ENCODE data around the gene RPS16.
A peak's percentile ranks its signal among the peaks of the same experiment; 100 is the strongest.
"Not testable (repeated sequence)": the region's sequence is repeated elsewhere in the genome, so short reads cannot be mapped to it uniquely, and the experiment has no call there.

RPS16 gene

GRCh38 chr19:39435499-39436349 lies at the start of gene RPS16:
TSS of gene RPS16 (minus strand) at chr19:39435949. CDS start at chr19:39435895, 54 bp downstream.
- peak within 1 kb of the TSS; percentile 91 for H3K27ac ChIP-seq (ENCODE audit: low read depth, low read length)

GRCh38 chr19:39483141-39483540 lies 47.4 kb upstream of the RPS16 start:
- Histone ChIP-seq H3K36me3 (ENCODE audit: control insufficient read depth, insufficient read depth, low read length) (peaks cover 46% of the 10 kb centered on the region), H3K9ac (ENCODE audit: low read depth, low read length) (no peak overlapping the region), H3K4me3 (ENCODE audit: low read depth, low read length) (no peak overlapping the region), H3K27me3 (ENCODE audit: control insufficient read depth, insufficient read depth, low read length) (no peaks in the 10 kb centered on the region), H3K27ac (ENCODE audit: low read depth, low read length) (no peak overlapping the region), H3K4me1 (ENCODE audit: control insufficient read depth, insufficient read depth, low read length) (peaks cover 6% of the 10 kb centered on the region; the same call in 1 of the 2 replicates), H3K9me3 (ENCODE audit: control insufficient read depth, insufficient read depth, low read length) (no peaks in the 10 kb centered on the region)

More at GRCh38 chr19:39435499-39436349, at the start of gene RPS16:
- H3K9ac ChIP-seq (ENCODE audit: low read depth, low read length) = peak within 1 kb of the TSS; percentile 98
- H3K36me3 ChIP-seq (ENCODE audit: control insufficient read depth, insufficient read depth, low read length) = peaks cover 34% of the 10 kb centered on the region
- no peaks in the 10 kb centered on the region for H3K9me3 ChIP-seq (ENCODE audit: control insufficient read depth, insufficient read depth, low read length)
- H3K27me3 ChIP-seq (ENCODE audit: control insufficient read depth, insufficient read depth, low read length) = no peaks in the 10 kb centered on the region
- H3K4me3 ChIP-seq (ENCODE audit: low read depth, low read length) = peak within 1 kb of the TSS; percentile 98
- H3K4me1 ChIP-seq (ENCODE audit: control insufficient read depth, insufficient read depth, low read length) = peaks cover 15% of the 10 kb centered on the region

- peak overlapping the region; percentile 97 for H3K9ac ChIP-seq (ENCODE audit: low read depth, low read length)
- H3K27ac ChIP-seq (ENCODE audit: low read depth, low read length) = peak overlapping the region; percentile 94
- peak overlapping the region; percentile 90 for H3K4me3 ChIP-seq (ENCODE audit: low read depth, low read length)
- H3K4me1 ChIP-seq (ENCODE audit: control insufficient read depth, insufficient read depth, low read length) = peaks cover 6% of the 10 kb centered on the region; the same call in 1 of the 2 replicates
- peaks cover 38% of the 10 kb centered on the region for H3K36me3 ChIP-seq (ENCODE audit: control insufficient read depth, insufficient read depth, low read length)
- no peaks in the 10 kb centered on the region for H3K9me3 ChIP-seq (ENCODE audit: control insufficient read depth, insufficient read depth, low read length)
- no peaks in the 10 kb centered on the region for H3K27me3 ChIP-seq (ENCODE audit: control insufficient read depth, insufficient read depth, low read length)
These were observed 45.9 kb upstream of the RPS16 start for GRCh38 chr19:39481676-39482075.

GRCh38 chr19:39481229-39481545 lies 45.4 kb upstream of the RPS16 start:
- Histone ChIP-seq H3K9me3 (ENCODE audit: control insufficient read depth, insufficient read depth, low read length) (no peaks in the 10 kb centered on the region), H3K27me3 (ENCODE audit: control insufficient read depth, insufficient read depth, low read length) (no peaks in the 10 kb centered on the region), H3K36me3 (ENCODE audit: control insufficient read depth, insufficient read depth, low read length) (peaks cover 38% of the 10 kb centered on the region), H3K9ac (ENCODE audit: low read depth, low read length) (peak overlapping the region; percentile 97), H3K4me3 (ENCODE audit: low read depth, low read length) (peak overlapping the region; percentile 90), H3K27ac (ENCODE audit: low read depth, low read length) (peak overlapping the region; percentile 94), H3K4me1 (ENCODE audit: control insufficient read depth, insufficient read depth, low read length) (peaks cover 6% of the 10 kb centered on the region; the same call in 1 of the 2 replicates)

GRCh38 chr19:39480337-39481228 lies 44.8 kb upstream of the RPS16 start, which contains the start of gene TIMM50:
TSS of gene TIMM50 (plus strand) at chr19:39480838. CDS start at chr19:39480854, 16 bp downstream.
- H3K9me3 ChIP-seq (ENCODE audit: control insufficient read depth, insufficient read depth, low read length) = no peaks in the 10 kb centered on the region
- H3K27me3 ChIP-seq (ENCODE audit: control insufficient read depth, insufficient read depth, low read length) = no peaks in the 10 kb centered on the region
- H3K9ac ChIP-seq (ENCODE audit: low read depth, low read length) = peak within 1 kb of the TSS; percentile 97
- peak within 1 kb of the TSS; percentile 94 for H3K27ac ChIP-seq (ENCODE audit: low read depth, low read length)
- H3K4me1 ChIP-seq (ENCODE audit: control insufficient read depth, insufficient read depth, low read length) = peaks cover 6% of the 10 kb centered on the region; the same call in 1 of the 2 replicates
- H3K36me3 ChIP-seq (ENCODE audit: control insufficient read depth, insufficient read depth, low read length) = peaks cover 38% of the 10 kb centered on the region
- H3K4me3 ChIP-seq (ENCODE audit: low read depth, low read length) = peak within 1 kb of the TSS; percentile 90

GRCh38 chr19:39479916-39480315 lies 44.2 kb upstream of the RPS16 start:
- peaks cover 6% of the 10 kb centered on the region; the same call in 1 of the 2 replicates for H3K4me1 ChIP-seq (ENCODE audit: control insufficient read depth, insufficient read depth, low read length)
- H3K9me3 ChIP-seq (ENCODE audit: control insufficient read depth, insufficient read depth, low read length) = no peaks in the 10 kb centered on the region
- H3K4me3 ChIP-seq (ENCODE audit: low read depth, low read length) = peak overlapping the region; percentile 90
- peak overlapping the region; percentile 94 for H3K27ac ChIP-seq (ENCODE audit: low read depth, low read length)
- H3K36me3 ChIP-seq (ENCODE audit: control insufficient read depth, insufficient read depth, low read length) = peaks cover 34% of the 10 kb centered on the region
- H3K27me3 ChIP-seq (ENCODE audit: control insufficient read depth, insufficient read depth, low read length) = no peaks in the 10 kb centered on the region
- no peak overlapping the region for H3K9ac ChIP-seq (ENCODE audit: low read depth, low read length)

GRCh38 chr19:39479319-39479801 lies 43.6 kb upstream of the RPS16 start:
- not testable (repeated sequence) for H3K4me3 ChIP-seq (ENCODE audit: low read depth, low read length); H3K4me1 ChIP-seq (ENCODE audit: control insufficient read depth, insufficient read depth, low read length); H3K9ac ChIP-seq (ENCODE audit: low read depth, low read length); H3K27ac ChIP-seq (ENCODE audit: low read depth, low read length); H3K27me3 ChIP-seq (ENCODE audit: control insufficient read depth, insufficient read depth, low read length); H3K9me3 ChIP-seq (ENCODE audit: control insufficient read depth, insufficient read depth, low read length)
- H3K36me3 ChIP-seq (ENCODE audit: control insufficient read depth, insufficient read depth, low read length) = peaks cover 36% of the 10 kb centered on the region

- Histone ChIP-seq H3K9me3 (ENCODE audit: control insufficient read depth, insufficient read depth, low read length) (no peaks in the 10 kb centered on the region), H3K4me1 (ENCODE audit: control insufficient read depth, insufficient read depth, low read length) (peaks cover 6% of the 10 kb centered on the region; the same call in 1 of the 2 replicates), H3K36me3 (ENCODE audit: control insufficient read depth, insufficient read depth, low read length) (peaks cover 55% of the 10 kb centered on the region), H3K4me3 (ENCODE audit: low read depth, low read length) (no peak overlapping the region), H3K9ac (ENCODE audit: low read depth, low read length) (no peak overlapping the region), H3K27me3 (ENCODE audit: control insufficient read depth, insufficient read depth, low read length) (no peaks in the 10 kb centered on the region), H3K27ac (ENCODE audit: low read depth, low read length) (no peak overlapping the region)
These were observed 40.0 kb upstream of the RPS16 start for GRCh38 chr19:39475748-39476147.

- Histone ChIP-seq H3K27ac (ENCODE audit: low read depth, low read length) (no peak overlapping the region), H3K9me3 (ENCODE audit: control insufficient read depth, insufficient read depth, low read length) (no peaks in the 10 kb centered on the region), H3K9ac (ENCODE audit: low read depth, low read length) (no peak overlapping the region), H3K27me3 (ENCODE audit: control insufficient read depth, insufficient read depth, low read length) (no peaks in the 10 kb centered on the region), H3K36me3 (ENCODE audit: control insufficient read depth, insufficient read depth, low read length) (peaks cover 70% of the 10 kb centered on the region), H3K4me3 (ENCODE audit: low read depth, low read length) (no peak overlapping the region), H3K4me1 (ENCODE audit: control insufficient read depth, insufficient read depth, low read length) (no peaks in the 10 kb centered on the region)
These were observed 38.4 kb upstream of the RPS16 start for GRCh38 chr19:39474139-39474620.

- no peaks in the 10 kb centered on the region for H3K9me3 ChIP-seq (ENCODE audit: control insufficient read depth, insufficient read depth, low read length)
- no peaks in the 10 kb centered on the region for H3K27me3 ChIP-seq (ENCODE audit: control insufficient read depth, insufficient read depth, low read length)
- H3K27ac ChIP-seq (ENCODE audit: low read depth, low read length) = no peak overlapping the region
- H3K4me3 ChIP-seq (ENCODE audit: low read depth, low read length) = no peak overlapping the region
- H3K9ac ChIP-seq (ENCODE audit: low read depth, low read length) = no peak overlapping the region
- H3K36me3 ChIP-seq (ENCODE audit: control insufficient read depth, insufficient read depth, low read length) = peaks cover 77% of the 10 kb centered on the region
- H3K4me1 ChIP-seq (ENCODE audit: control insufficient read depth, insufficient read depth, low read length) = no peaks in the 10 kb centered on the region
These were observed 37.8 kb upstream of the RPS16 start for GRCh38 chr19:39473443-39473960.
